ENCODE data around the gene NFE2L2.
"Not testable (repeated sequence)": the region's sequence is repeated elsewhere in the genome, so short reads cannot be mapped to it uniquely, and the experiment has no call there.

Gene NFE2L2

GRCh38 chr2:177188482-177189469 is 75.8 kb downstream of the NFE2L2 start:
- no peak for DNase-seq

GRCh38 chr2:177187631-177188312 is 76.8 kb downstream of the NFE2L2 start:
- DNase-seq = no peak

GRCh38 chr2:177186038-177186437 is 78.5 kb downstream of the NFE2L2 start:
- not testable (repeated sequence) for DNase-seq

- no peak for DNase-seq
Measured at GRCh38 chr2:177184606-177185005, 79.9 kb downstream of the NFE2L2 start.

GRCh38 chr2:177183860-177184259 is 80.7 kb downstream of the NFE2L2 start:
- no peak for DNase-seq

All from CD4-positive, alpha-beta T cell treated with Interleukin-12 subunit alpha and Interleukin-12 subunit beta, for 1 hour (primary cell).